Stimulated activated effector memory CD8-positive, alpha-beta T cell treated with anti-CD3 and anti-CD28 coated beads, Interleukin-12 subunit alpha, Interleukin-12 subunit beta, amount 100 ng/mL, for 72 hours (primary cell): ENCODE measurements around the gene PDZRN3.

Source experiments
- ATAC-seq: fragments of 150-1000 bp; cut with Tn5 transposase; 2 replicates; pipeline ENCODE4 v1.10.0; 2021
- DNase-seq, 2 donors: peaks; one replicate each; pipeline ENCODE4 v3.0.0; 2021 to 2022; ENCODE audit warnings: low spot score in 2 of 2
- H3K27ac Mint-ChIP-seq: one replicate; pipeline ENCODE4 v1.8.0; 2022; ENCODE audit warnings: mild to moderate bottlenecking, mixed read lengths
- H3K36me3 Mint-ChIP-seq: one replicate; pipeline ENCODE4 v1.8.0; 2022; ENCODE audit warnings: mild to moderate bottlenecking, mixed read lengths
- H3K4me1 Mint-ChIP-seq: one replicate; pipeline ENCODE4 v1.8.0; 2022; ENCODE audit warnings: mixed read lengths
- H3K4me3 Mint-ChIP-seq: one replicate; pipeline ENCODE4 v1.8.0; 2022; ENCODE audit warnings: mild to moderate bottlenecking, mixed read lengths
- H3K9me3 Mint-ChIP-seq: one replicate; pipeline ENCODE4 v1.8.0; 2022; ENCODE audit warnings: mixed read lengths

The PDZRN3 gene

DNA sequence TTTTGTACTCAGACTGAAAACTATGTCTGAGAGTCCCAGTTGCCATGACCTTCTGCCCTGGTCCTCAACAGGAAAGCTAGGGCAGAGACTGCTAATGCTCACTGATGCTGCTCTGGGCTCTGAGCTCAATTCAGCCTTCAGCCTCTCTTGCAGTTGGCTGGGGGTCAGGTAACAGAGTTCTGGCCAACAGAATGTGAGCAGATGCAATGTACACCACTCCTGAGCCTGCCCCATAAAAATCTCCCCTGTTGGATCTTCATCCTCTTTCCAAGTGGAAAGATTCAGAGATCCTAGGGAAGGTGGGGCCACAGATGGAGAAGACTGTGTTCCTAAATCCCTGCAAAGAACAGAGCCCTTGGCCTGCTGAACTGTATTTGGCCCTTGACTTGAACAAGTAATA lies 87.8 kb downstream of the PDZRN3 start:
- ATAC-seq (no peak), DNase-seq (no peak)
- no peaks in the 10 kb centered on the region for H3K36me3 Mint-ChIP-seq
- peaks cover 3% of the 10 kb centered on the region for H3K9me3 Mint-ChIP-seq
- no peak overlapping the region for H3K4me3 Mint-ChIP-seq
- H3K27ac Mint-ChIP-seq: no peak overlapping the region
- H3K4me1 Mint-ChIP-seq: no peaks in the 10 kb centered on the region

DNA sequence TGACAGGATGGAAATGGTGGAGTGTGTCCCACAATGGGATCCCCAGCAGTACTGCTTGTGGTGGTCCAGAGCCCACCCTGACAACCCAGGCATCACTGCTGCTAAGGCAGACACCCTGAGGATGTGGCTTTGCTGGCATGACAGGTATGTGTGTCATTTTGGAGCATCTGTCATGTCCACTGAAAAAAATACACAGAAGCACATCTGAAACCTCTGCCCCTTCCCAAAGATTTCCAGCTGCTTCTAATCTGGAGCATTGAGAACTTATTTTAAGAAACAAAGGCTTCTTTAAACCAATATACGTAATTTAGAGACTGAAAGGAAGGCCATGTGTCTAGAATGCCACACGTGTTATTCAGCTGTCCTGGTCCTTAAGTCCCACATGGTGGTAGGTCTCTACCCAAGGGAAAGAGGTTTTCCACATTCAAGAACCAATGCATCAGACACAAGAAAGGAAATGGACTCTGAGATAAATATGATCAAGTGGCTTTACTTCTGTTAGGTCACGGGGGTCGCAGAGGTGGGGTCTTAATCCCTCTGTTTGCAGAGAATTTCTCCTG lies 88.3 kb downstream of the PDZRN3 start:
- Mint-ChIP-seq H3K4me1 (no peaks in the 10 kb centered on the region), H3K9me3 (peaks cover 3% of the 10 kb centered on the region), H3K36me3 (no peaks in the 10 kb centered on the region), H3K4me3 (no peak overlapping the region), H3K27ac (no peak overlapping the region)
- ATAC-seq: no peak
- no peak for DNase-seq

DNA sequence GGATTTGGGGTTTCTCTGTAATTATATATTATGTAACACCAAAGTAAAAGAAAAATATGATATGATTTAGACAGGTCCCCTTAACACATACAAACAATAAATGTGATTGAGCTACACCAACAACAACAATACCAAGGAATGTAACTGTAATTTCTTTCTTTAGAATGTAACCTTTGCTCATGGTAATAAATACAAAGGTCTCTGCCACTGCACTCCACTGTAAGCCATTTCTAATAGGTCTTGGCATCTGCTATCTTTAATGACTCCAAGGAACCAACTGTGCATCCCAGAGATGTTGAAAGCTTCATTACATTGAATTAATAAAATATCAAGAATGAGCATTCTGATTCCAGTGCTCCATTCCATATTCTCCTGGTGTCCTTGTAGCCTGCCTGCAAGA lies 88.8 kb downstream of the PDZRN3 start:
- Mint-ChIP-seq H3K36me3 (no peaks in the 10 kb centered on the region), H3K27ac (no peak overlapping the region), H3K4me3 (no peak overlapping the region), H3K9me3 (peaks cover 3% of the 10 kb centered on the region), H3K4me1 (no peaks in the 10 kb centered on the region)
- ATAC-seq: no peak
- DNase-seq: no peak

GRCh38 chr3:73535137-73535536 lies 89.6 kb downstream of the PDZRN3 start:
- no peak overlapping the region for H3K4me3 Mint-ChIP-seq
- H3K27ac Mint-ChIP-seq: no peak overlapping the region
- DNase-seq: no peak
- no peak for ATAC-seq
- no peaks in the 10 kb centered on the region for H3K4me1 Mint-ChIP-seq
- no peaks in the 10 kb centered on the region for H3K36me3 Mint-ChIP-seq
- no peaks in the 10 kb centered on the region for H3K9me3 Mint-ChIP-seq

DNA sequence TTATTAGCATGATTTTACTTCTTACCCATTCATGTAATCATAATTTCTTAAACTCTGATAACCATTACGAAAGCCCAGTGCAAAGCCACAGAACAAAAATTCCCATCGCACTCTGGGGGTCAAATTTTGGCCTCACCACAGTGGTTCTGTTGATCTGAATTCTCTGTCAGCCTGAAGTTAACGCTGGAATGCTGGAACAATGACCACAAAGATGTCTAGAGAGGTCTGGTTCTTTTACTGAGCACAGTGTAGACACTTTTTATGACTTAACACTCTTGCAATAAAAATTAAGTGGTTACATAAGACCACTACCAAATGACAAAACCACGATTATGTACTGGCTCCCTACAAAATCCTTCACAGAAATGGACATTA lies 94.7 kb downstream of the PDZRN3 start:
- DNase-seq: no peak
- H3K4me1 Mint-ChIP-seq: no peaks in the 10 kb centered on the region
- no peak for ATAC-seq
- no peaks in the 10 kb centered on the region for H3K9me3 Mint-ChIP-seq
- H3K27ac Mint-ChIP-seq: no peak overlapping the region
- H3K36me3 Mint-ChIP-seq: no peaks in the 10 kb centered on the region
- no peak overlapping the region for H3K4me3 Mint-ChIP-seq

DNA sequence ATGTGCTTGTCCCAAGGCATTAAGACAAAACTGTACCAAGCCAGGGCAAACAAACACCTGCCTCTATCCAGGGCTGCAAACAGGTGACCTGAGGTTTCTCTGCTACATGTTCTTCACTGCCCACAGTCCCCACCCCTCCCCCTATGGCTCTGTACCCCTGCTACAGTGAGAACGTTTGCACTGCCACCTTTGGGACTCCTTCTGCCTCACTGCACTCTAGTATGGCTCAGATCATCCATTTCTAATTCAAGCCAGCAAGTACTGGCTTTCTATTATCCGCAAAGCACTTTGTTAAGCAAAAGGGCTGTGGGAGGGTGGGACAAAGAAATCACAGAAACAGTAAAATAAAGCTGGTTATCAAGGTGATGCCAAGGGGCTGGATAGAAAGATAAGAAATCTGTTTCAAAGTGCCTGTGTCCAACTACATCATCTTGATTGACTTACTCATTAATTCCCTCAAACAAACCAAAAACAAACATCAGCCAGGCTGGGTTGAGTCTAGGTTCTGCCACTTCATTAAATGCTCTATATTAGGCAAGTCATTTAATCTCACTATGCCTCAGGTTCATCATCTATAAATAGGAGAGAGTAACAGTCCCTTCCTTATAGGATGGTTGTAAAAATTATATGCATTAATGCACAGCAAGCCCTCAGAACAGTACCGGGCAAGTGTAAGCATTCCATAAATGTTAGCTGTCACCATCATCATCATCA lies 95.3 kb downstream of the PDZRN3 start:
- H3K27ac Mint-ChIP-seq: no peak overlapping the region
- H3K36me3 Mint-ChIP-seq: no peaks in the 10 kb centered on the region
- H3K4me3 Mint-ChIP-seq: no peak overlapping the region
- no peaks in the 10 kb centered on the region for H3K4me1 Mint-ChIP-seq
- no peak for DNase-seq
- no peak for ATAC-seq
- no peaks in the 10 kb centered on the region for H3K9me3 Mint-ChIP-seq

DNA sequence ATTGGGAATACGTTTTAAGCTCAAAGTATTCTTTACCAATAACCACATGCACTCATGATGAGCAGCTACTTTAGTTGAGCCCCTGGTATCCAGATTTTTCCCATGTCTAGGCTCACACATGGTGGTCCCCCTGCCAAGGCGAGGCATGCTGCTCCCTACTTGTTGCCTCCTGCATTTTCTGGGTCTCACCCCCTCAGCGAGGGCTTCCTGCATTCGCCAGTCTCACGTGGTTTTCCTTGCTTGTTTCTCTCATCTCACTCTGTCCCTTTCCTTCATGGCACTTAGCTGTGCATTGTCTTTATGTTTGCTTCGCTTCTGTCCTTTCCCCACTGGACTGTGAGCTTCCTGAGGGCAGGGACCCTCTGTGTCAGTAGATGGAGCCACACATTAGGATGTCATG lies 99.2 kb downstream of the PDZRN3 start:
- no peak for DNase-seq
- Mint-ChIP-seq H3K9me3 (no peaks in the 10 kb centered on the region), H3K4me1 (no peaks in the 10 kb centered on the region), H3K36me3 (no peaks in the 10 kb centered on the region), H3K27ac (no peak overlapping the region), H3K4me3 (no peak overlapping the region)
- ATAC-seq: no peak

GRCh38 chr3:73523661-73524060 lies 101.1 kb downstream of the PDZRN3 start:
- DNase-seq (no peak), ATAC-seq (no peak)
- H3K9me3 Mint-ChIP-seq: no peaks in the 10 kb centered on the region
- no peaks in the 10 kb centered on the region for H3K36me3 Mint-ChIP-seq
- no peaks in the 10 kb centered on the region for H3K4me1 Mint-ChIP-seq
- no peak overlapping the region for H3K27ac Mint-ChIP-seq
- H3K4me3 Mint-ChIP-seq: no peak overlapping the region

DNA sequence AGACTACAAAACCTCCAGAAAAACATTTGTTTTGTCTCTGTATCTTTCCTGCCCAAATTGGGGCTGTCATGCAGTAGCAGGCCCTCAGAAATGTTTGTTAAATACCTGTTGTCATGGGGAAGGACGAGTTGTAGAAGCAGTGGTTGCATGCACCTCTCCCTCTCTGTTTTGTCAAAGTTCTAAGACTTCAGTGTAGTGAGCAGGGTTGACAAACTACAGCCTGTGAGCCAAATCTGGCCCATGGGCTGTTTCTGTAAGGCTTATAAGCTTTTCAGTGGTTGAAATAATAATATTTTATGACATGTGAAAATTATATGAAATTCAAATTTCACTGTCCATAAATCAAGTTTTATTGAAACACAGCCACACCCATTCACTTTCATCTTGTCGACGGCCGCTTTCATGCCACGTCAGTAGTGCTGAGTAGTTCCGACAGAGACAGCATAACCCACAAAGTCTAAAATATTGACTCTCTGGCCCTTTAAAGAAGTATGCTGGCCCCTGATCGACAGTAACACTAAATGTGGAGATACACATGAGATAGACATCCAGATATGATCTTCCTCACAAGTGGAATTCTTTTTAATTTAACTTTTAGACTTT lies 102.9 kb downstream of the PDZRN3 start:
- Mint-ChIP-seq H3K9me3 (no peaks in the 10 kb centered on the region), H3K27ac (no peak overlapping the region), H3K4me3 (no peak overlapping the region), H3K36me3 (no peaks in the 10 kb centered on the region), H3K4me1 (no peaks in the 10 kb centered on the region)
- DNase-seq (no peak), ATAC-seq (no peak)

GRCh38 chr3:73520931-73521461 lies 103.7 kb downstream of the PDZRN3 start:
- Mint-ChIP-seq H3K36me3 (no peaks in the 10 kb centered on the region), H3K27ac (no peak overlapping the region), H3K9me3 (no peaks in the 10 kb centered on the region), H3K4me3 (no peak overlapping the region), H3K4me1 (no peaks in the 10 kb centered on the region)
- DNase-seq (no peak), ATAC-seq (no peak)

GRCh38 chr3:73516631-73517030 lies 108.1 kb downstream of the PDZRN3 start:
- H3K36me3 Mint-ChIP-seq: no peaks in the 10 kb centered on the region
- no peak overlapping the region for H3K4me3 Mint-ChIP-seq
- H3K9me3 Mint-ChIP-seq: no peaks in the 10 kb centered on the region
- no peak overlapping the region for H3K27ac Mint-ChIP-seq
- DNase-seq (no peak), ATAC-seq (no peak)
- H3K4me1 Mint-ChIP-seq: no peaks in the 10 kb centered on the region

DNA sequence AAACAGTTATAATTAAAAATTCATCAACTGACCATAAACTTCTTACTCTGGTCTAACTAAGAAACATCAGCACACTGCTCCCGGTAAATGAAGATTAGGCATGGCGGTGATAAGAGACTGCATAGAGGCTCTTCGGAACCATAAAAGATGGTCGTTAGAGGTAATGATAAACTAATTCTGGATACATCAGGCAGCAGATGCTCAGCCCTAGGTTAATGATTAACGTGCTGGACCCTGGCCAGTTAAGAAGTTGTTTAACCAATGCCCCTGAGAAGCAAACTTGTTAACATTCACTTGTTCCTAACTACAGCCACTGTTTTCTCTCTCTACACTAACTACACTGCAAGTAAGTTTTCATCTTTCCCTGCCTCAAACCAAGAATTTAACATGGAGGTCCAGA lies 111.5 kb downstream of the PDZRN3 start:
- Mint-ChIP-seq H3K4me3 (no peak overlapping the region), H3K36me3 (no peaks in the 10 kb centered on the region), H3K9me3 (no peaks in the 10 kb centered on the region), H3K4me1 (no peaks in the 10 kb centered on the region), H3K27ac (no peak overlapping the region)
- DNase-seq (no peak), ATAC-seq (no peak)

GRCh38 chr3:73511571-73512525 lies 112.9 kb downstream of the PDZRN3 start:
- no peak overlapping the region for H3K4me3 Mint-ChIP-seq
- DNase-seq (no peak), ATAC-seq (no peak)
- H3K27ac Mint-ChIP-seq: no peak overlapping the region
- no peaks in the 10 kb centered on the region for H3K36me3 Mint-ChIP-seq
- H3K9me3 Mint-ChIP-seq: no peaks in the 10 kb centered on the region
- H3K4me1 Mint-ChIP-seq: no peaks in the 10 kb centered on the region

DNA sequence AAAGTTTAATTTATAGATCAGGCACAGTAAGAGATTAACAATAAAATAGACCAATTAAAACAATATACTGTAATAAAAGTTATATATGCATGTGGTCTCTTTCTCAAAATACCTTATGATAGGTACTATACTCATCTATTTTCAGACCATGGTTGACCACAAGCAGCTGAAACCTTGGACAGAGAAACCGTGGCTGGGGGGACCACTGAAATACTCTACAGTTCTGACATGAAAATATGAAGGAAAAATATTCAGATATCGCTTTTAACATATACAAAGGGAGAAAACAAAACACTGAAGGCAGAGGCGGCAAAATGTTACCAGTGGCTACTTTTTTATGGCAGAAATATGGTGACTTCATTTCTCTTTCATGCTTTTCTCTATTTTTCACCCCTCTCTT lies 114.0 kb downstream of the PDZRN3 start:
- no peaks in the 10 kb centered on the region for H3K9me3 Mint-ChIP-seq
- H3K27ac Mint-ChIP-seq: no peak overlapping the region
- H3K4me3 Mint-ChIP-seq: no peak overlapping the region
- H3K4me1 Mint-ChIP-seq: no peaks in the 10 kb centered on the region
- DNase-seq (no peak), ATAC-seq (no peak)
- H3K36me3 Mint-ChIP-seq: no peaks in the 10 kb centered on the region

- ATAC-seq (no peak), DNase-seq (no peak)
- Mint-ChIP-seq H3K4me3 (no peak overlapping the region), H3K27ac (no peak overlapping the region), H3K36me3 (no peaks in the 10 kb centered on the region), H3K4me1 (no peaks in the 10 kb centered on the region), H3K9me3 (no peaks in the 10 kb centered on the region)
Measured at GRCh38 chr3:73510334-73510733, 114.4 kb downstream of the PDZRN3 start.
